HG03025 (cell line): Measurements from ENCODE around the gene MINK1.
A peak's percentile ranks its signal among the peaks of the same experiment; 100 is the strongest.
"Not testable (repeated sequence)": the region's sequence is repeated elsewhere in the genome, so short reads cannot be mapped to it uniquely, and the experiment has no call there.

Experiments
- ATAC-seq: cut with Tn5 transposase; IDR thresholded peaks from one replicate; pipeline ENCODE4 v1.9.1; 2021; ENCODE audit warnings: mild to moderate bottlenecking, moderate library complexity; ENCODE audit not compliant: unreplicated experiment, low FRiP score

MINK1 gene

GRCh38 chr17:4920351-4921048 is 87.4 kb downstream of the MINK1 start:
- no peak for ATAC-seq

DNA sequence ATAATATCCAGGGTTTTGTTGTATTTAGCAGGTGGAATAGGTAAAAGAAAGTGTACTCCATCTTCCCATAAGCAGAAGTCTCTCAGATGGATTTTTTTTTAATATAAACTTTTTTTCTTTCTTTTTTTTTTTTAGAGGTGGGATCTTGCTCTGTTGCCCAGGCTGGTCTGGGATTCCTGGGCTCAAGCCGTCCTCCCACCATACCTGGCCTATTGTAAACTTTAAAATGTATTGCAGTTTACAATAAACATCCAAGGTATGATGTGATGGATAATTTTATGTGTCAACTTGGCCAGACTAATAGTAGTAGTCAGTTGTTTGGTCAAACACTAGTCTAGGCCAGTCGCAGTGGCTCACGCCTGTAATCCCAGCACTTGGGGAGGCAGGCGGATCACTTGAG is 88.2 kb downstream of the MINK1 start:
- ATAC-seq: no peak

GRCh38 chr17:4926577-4927335 is 93.6 kb downstream of the MINK1 start:
- not testable (repeated sequence) for ATAC-seq

GRCh38 chr17:4928881-4929280 is 95.7 kb downstream of the MINK1 start:
- ATAC-seq: no peak

GRCh38 chr17:4931963-4932362 is 98.8 kb downstream of the MINK1 start, which contains the start of gene GP1BA:
Gene GP1BA (plus strand): TSS chr17:4932277. CDS start chr17:4932605, 328 bp downstream.
- no peak for ATAC-seq

GRCh38 chr17:4932756-4933155 is 99.6 kb downstream of the MINK1 start:
- no peak for ATAC-seq

GRCh38 chr17:4933646-4934045 is 100.5 kb downstream of the MINK1 start:
- ATAC-seq: no peak

- ATAC-seq: no peak
Measured at GRCh38 chr17:4934173-4934979, 101.2 kb downstream of the MINK1 start.

- ATAC-seq: no peak
Measured at GRCh38 chr17:4935650-4936049, 102.5 kb downstream of the MINK1 start.

DNA sequence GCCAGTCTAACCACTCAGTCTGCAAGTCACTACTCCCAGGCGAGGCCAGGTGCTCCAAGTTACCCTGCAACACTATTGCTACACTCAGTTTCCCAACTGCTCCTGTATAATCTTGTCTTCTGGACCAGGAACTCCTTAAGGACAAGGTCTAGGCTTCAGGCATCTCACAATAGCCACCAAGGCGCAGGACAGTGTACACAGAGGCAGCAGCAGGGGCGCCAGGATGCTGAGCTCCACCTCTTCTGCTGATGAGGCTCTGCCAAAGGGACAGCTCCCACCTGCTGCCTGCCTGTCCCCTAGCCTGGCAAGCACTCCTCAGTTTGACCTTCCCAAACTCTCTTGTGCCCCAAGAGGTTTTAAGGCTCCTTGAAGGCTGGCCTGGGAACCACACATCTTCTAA is 103.3 kb downstream of the MINK1 start:
- no peak for ATAC-seq

DNA sequence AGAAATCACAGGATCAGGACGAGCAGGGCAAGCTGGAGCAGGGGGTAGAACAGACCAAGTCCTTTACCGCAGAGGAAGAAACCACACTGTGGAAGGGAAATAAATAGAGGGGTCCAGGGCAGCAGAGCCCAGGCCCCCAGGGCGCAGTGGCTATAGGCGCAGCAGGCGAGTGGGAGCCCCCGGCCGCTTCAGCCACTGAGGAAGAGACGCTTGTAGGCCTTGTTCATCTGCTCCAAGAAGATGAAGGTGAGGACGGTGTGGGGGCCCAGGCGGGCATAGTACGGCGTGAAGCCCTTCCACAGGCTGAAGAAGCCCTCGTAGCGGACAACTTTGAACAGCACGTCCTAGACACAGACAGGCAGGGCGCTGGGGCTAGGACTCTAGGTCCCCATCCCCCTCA is 104.4 kb downstream of the MINK1 start:
- no peak for ATAC-seq

DNA sequence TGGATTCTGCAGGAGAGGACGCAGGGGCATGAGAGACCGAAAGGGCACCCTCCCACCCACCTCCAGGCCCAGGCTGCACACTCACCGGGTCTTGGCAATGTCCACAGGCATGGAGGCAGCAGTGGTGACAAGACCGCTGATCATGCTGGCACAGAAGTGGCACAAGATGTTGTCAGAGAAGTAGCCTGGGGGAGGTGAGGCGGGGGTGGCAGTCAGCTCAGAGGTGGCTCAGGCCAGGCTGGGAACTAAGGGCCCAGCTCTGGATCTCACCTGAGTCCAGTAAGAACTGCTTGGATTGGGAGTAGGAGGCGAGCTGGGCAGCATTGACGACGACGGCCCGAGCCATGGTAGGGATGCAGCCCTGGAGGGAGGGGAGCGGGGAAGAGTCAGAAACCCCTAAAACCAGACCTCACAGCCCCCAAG is 104.9 kb downstream of the MINK1 start:
- no peak for ATAC-seq

DNA sequence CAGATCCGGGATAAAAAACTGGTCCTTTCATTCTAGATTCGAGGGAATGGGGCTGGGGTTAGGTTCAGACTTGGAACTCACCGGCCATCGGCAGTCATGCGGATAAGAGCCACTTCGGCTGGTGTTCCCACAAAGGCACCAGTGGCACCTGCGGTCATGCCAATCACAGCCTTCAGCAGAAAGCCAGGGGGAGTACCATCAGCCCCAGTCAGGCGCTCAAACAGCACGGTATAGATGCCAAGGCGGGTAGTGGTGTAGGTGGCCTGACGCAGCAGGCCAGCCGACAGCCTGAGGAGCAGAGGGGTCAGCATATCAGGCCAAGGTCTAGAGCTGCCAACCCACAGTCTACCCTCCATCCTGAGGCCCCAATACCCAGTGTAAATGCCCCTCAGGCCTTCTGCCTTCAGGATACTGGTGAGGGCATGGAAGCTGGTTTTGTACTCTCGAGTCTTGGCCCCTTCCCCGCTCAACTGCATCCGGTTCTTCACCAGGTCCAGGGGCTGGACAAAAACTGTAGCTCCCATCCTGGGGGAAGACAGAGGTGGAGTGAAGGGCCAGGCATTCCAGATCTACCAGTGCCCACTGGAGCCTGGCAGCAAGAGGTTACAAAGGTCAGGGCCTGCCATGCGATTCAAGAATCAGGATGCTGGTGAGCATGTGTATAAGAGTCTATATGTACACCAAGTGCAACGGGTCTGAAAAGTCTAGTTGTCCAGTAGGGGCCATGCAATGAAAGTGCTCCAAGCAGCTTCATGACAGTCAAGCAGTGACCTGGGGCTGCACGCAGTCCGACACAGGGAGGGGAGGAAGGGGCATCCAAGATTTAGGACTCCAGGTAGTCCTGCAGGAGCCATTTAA is 105.8 kb downstream of the MINK1 start:
- ATAC-seq: no peak

GRCh38 chr17:4939546-4939795 is 106.3 kb downstream of the MINK1 start:
- peak; percentile 7 for ATAC-seq

GRCh38 chr17:4939796-4940554 is 106.8 kb downstream of the MINK1 start, which contains the start of the genes RNF167 and SLC25A11:
Gene RNF167 (plus strand): TSS chr17:4940268. CDS start chr17:4940910, 642 bp downstream.
Gene SLC25A11 (minus strand): TSS chr17:4940046. CDS start chr17:4939910, 136 bp downstream.
- ATAC-seq: peak; percentile 71

DNA sequence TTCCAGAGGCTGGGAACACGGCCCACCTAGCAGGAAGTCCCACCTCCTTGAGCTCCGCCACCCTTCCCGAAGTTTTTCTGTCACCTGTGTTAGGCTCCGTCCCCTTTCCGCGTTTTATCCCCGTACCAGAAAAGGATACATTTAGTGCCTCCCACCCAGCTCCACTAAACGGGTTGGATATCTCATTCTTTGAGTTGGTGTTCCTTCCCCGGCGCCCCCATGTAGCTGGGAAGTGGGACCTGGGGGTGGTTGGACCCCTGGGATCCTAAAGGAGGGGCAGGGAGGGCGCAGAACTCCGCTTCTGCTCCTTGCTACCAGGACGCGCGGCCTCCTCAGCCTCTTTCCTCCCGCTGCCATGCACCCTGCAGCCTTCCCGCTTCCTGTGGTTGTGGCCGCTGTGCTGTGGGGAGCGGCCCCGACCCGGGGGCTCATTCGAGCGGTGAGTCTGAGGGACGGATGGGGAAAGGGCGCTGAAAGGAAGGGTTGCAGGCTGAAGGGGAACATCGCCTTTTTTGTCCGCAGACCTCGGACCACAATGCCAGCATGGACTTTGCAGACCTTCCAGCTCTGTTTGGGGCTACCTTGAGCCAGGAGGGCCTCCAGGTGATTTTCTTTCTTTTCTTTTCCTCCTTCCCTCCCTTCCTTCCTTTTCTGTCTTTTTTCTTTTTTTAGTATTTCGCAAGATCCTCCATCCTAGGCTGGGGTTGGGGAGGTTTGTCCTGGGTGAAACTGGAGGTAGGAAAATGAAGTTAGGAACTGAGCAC is 107.6 kb downstream of the MINK1 start:
- ATAC-seq: no peak

- ATAC-seq: no peak
Measured at GRCh38 chr17:4941319-4941610, 108.1 kb downstream of the MINK1 start.

DNA sequence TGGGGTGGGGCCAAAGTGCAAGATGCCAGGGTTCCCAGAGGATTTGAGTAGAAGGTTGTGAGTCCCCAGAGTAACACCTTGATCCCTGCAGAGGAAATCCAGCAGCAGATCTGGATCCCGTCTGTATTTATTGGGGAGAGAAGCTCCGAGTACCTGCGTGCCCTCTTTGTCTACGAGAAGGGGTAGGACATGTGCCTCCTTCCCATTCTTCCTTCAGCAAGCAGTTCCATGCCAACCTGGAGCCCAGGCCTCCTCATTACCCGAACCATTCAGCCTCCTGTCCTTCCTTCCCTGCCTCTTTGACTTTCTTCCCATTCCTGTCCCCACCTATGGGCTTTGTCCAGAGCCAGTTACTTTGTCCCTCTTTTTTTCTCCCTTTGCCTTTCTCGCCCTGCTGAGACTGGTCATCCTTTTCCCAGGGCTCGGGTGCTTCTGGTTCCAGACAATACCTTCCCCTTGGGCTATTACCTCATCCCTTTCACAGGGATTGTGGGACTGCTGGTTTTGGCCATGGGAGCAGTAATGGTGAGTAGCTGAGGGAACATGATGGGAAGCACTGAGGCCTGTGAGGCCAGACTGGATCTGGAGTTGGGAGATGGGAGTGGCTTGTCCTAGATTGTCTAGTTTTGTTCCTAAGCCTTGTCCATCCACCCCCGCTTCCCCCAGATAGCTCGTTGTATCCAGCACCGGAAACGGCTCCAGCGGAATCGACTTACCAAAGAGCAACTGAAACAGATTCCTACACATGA is 109.8 kb downstream of the MINK1 start:
- no peak for ATAC-seq
